GM19238 (cell line): ENCODE measurements around the gene LRRC28.

ENCODE experiments used
- DNase-seq: peaks from one replicate; pipeline ENCODE4 v3.0.0; 2011; ENCODE audit warnings: low spot score; ENCODE audit not compliant: insufficient read length

Gene LRRC28

DNA sequence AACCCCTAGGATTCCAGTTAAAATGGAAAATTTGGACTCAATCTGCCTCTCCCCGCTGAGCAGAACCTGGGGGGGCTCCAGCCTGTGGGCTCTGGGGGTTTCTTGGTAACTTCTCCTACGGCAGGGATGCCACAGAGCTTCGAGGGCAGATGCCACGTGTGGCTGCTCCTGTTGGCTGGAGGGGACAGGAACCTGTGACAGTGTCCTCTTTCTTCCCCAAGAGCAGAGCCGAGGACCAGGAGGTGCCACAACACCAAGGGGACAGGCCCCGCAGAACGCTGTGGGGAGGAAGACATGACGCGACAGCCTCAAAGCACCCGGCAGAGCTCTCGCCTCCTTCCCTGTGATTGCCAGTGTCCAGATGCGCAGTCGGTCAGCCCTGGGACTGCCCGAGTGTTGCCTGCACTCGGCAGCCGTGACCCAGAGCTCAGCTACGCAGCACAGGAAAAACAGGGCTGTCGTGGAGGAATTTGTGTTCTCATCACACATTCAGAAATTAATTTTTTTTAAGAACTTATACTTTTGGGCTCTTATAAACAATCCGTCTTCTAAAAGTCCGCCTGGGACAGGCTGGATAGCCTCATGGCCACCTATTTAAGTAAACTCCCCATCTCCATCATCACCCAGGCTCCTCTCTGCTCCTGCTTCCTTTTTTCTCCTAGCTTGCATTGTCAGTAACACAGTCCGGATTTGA lies 182.6 kb downstream of the LRRC28 start:
- DNase-seq, result no peak

DNA sequence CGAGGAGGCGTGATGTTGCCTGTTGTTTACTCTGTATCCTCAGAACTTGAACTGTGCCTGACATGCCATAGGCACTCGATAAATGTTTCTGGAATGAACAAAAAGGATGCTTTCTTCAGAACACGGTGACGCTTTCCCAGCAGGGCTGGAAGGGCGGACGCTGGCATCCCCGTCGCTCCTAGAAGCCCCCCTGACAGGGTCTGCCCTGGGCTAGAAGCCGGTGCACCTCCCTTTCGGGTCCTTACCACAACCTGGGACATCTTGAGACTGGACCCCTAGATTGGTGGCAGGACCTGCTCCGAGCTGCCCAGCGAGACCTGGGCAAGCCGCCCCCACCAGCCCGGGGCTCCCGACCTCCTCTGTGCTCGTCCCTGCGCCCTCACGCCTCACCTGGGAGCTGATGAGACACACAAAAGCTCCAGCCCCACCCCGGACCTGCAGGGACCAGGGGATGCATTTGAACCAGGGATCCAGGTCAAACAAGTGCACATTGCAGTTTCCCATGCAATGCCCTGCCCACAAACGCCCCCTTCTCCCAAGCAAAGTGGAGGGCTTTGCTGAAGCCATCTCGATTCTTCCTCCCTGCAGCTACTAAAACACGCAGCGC lies 183.3 kb downstream of the LRRC28 start:
- DNase-seq, result no peak

GRCh38 chr15:99435113-99435695 lies 183.9 kb downstream of the LRRC28 start:
- no peak for DNase-seq

DNA sequence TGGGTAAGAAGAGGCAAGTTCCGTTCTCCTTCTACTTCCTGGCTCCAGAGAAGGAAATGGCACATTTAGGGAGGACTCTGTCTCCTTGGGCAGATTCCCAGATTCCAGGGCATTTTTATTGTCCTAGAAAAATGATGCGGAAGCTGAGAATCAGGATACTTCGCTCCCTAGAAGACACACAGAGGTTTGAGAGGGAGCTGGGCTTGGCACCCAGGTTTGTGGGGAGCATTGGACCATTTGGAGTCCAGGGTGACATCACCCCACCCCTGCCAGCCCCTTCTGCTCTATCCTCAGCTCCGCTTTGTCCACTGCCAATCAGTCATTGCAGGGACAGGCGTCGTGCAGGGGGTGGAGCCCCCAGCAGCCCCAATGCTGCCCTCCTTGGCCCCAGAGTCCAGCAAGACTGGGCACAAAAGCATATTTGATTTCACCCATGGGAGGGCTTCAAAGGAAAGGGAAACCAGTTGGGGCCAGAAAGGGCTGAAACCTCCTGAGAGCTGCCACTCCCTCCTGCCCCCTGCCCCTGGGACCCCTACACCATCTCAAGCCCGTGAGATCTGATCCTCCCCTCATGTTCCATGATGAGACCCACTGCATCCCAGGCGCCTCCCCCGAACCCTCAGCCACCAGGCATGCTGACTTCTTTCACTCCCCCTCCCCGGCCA lies 184.7 kb downstream of the LRRC28 start:
- no peak for DNase-seq

DNA sequence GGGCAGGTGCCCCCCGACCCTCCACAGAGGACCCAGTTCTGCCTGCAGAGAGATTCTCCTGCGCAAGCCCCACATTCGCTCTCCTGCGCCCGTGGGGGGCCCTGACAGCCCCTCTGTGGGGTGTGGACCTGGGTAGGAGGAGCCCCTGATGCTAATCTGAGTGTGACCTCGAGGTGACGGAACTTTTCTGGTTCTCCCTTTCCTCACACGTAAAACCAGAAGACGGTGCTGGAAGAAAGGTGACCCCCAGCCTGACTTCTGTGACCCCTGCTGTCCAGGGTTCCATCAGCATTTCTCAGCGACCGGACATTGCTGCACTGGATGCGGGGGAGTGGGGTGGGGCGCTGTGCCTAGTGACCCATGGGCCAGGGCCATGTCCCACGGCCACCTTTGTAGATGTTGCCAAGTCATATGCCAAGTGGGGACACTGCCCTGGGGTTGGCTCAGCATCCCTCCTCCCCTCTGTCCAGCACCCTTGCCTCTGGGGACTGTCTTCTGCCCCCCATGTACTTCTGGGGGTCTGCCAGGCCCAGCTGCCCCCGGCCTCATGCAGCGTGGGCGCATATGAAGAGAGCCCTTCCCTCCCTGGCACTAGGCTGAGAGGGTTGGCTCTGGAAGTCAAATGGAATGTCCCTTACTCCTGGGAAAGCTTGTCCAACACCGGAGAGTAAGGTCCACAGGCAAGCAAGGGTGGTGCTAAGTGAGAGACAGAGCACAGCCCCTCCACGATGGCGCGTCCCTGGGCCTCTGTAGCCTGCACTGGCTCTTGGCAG lies 185.4 kb downstream of the LRRC28 start:
- no peak for DNase-seq

DNA sequence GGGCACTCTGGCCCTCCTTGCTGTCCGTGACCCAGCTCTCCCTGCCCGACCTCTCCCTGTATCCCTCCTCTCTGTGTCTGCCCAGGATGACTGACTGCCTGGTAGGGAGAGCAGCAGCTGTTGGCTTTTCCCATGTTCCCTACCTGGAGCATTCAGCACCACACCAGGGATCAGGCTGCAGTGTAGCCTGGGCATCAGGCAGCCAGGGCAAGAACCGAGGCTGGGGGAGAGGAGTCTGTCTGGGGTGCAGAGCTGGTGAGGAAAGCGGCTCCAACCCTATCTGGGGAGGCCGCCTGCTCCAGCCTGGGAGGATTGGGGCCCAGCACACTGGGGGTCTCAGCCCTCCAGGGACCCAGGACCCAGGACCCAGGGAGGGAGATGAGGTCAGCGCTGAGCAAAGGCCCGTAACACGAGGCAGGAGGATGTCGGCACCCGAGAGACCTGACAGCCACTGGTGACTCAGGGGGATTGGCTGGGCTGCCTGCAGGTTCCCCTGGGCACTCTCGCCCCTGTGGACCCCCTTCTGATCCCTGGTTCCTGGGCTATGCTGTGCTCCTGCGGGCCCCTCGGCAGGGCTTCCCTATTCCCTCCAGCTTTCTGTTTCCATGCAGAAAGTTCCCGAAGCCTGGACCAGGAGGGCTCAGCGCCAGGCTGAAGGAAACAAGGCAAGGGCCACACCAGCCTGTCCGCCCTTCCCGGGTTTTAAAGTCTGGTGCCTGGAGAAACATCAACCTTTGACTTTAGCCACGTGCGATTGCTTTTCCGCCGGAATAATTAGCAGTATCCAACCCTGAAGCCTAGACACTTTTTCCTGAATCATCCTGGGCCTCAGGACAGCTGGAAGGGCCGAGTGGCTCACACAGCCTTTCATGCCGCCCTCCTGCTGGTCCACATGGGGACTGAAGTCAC lies 186.3 kb downstream of the LRRC28 start:
- no peak for DNase-seq

- DNase-seq, result no peak
Measured at GRCh38 chr15:99438224-99438585, 186.9 kb downstream of the LRRC28 start.

DNA sequence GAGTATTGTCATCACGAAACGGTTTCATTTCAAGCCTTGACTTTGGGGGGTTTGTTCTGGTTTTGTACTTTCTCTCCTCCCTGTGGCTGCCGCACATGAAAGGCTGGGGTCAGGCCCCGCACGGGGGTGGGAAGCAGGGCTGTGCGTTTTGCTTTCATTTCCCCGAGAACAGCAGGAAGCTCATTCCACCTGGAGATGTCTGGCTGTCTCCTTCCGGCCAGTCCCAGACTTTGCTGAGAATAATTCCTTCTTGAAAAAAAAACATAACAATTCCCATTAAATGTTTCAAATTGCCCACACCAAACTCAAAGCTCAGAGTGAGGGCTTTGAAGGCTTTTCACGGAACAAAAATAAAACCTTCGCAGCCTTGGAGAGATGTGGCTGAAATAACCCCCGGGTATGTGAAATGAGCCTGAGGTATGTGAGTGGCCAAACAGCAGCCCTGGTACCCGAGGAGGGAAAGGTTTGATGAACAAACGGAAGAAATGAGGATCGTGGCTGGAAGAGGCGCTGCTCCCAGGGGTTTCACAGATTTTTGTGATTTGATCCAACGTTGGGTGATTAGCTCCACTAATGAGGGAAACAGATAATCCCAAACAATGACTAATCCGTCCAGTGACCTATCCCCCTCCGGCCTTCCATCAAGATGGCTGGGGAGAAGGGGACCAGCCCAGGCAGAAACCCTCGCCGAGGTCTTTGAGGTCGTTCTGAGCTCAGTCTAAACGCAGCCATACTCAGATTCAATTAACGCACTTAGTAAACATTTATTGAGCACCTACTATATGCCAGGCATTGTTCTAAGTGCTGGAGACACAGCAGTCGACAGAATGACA lies 187.6 kb downstream of the LRRC28 start:
- DNase-seq, result no peak

GRCh38 chr15:99439524-99439835 lies 188.2 kb downstream of the LRRC28 start:
- DNase-seq, result no peak

DNA sequence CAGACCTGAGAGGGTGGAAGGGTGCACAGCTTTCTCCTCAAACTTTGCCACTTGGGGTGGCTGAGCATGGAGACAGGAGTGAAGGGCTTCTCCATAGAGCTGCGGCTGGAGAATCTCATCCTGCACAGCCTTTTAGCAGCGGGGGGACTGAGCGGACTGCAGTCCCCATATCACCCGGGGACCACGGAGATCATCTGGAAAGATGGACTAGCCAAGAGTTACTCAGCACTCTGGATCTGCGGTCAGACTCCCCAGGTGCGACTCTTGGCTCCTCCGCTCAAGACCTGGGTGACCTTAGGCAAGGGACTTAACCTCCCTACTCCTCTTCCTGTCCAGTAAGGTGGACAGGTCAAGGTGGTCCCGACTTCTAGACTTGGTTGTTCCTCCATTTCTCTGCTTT lies 188.7 kb downstream of the LRRC28 start:
- no peak for DNase-seq
